CD4-positive, alpha-beta T cell treated with Interleukin-21 for 1 hour (primary cell): ENCODE results near the gene COG3.

Experiments
- DNase-seq: peaks from one replicate; pipeline ENCODE4 v3.0.0-alpha.2; 2020

The COG3 gene

GRCh38 chr13:45554604-45555109 lies 89.9 kb downstream of the COG3 start:
- no peak for DNase-seq

GRCh38 chr13:45564133-45564776 lies 99.5 kb downstream of the COG3 start:
- DNase-seq = no peak

GRCh38 chr13:45565331-45565730 lies 100.6 kb downstream of the COG3 start:
- DNase-seq = no peak

- DNase-seq = no peak
Measured at GRCh38 chr13:45575146-45575829, 110.5 kb downstream of the COG3 start.

GRCh38 chr13:45575830-45576180 lies 111.1 kb downstream of the COG3 start:
- DNase-seq = no peak

- DNase-seq = no peak
Measured at GRCh38 chr13:45576466-45576865, 111.7 kb downstream of the COG3 start.

GRCh38 chr13:45582408-45583076 lies 117.8 kb downstream of the COG3 start:
- no peak for DNase-seq

GRCh38 chr13:45584816-45585215 lies 120.1 kb downstream of the COG3 start:
- no peak for DNase-seq
